ENCODE results near the gene NHLH1.

The NHLH1 gene

GRCh38 chr1:160394673-160395072 lies 27.8 kb downstream of the NHLH1 start:
- Histone ChIP-seq H3K4me2 (ENCODE audit: insufficient read depth, low read length, poor library complexity, severe bottlenecking) (no peak overlapping the region), H2BK12ac (ENCODE audit: low read length) (no peak overlapping the region), H2BK5ac (ENCODE audit: low read length) (no peak overlapping the region), H3K36me3 (replicated peaks in 1 of 2; ENCODE audit: control insufficient read depth in 2 of 2, insufficient read depth in 2 of 2, low read length in 2 of 2) (no peaks in the 10 kb centered on the region), H3K4me1 (ENCODE audit: control insufficient read depth in 2 of 2, insufficient read depth in 1 of 2, low read depth in 1 of 2, low read length in 2 of 2) (peaks cover 10 to 15% of the 10 kb centered on the region in 2 donors), H3K4me3 (ENCODE audit: low read length in 2 of 2) (no peak overlapping the region), H3K79me1 (ENCODE audit: low read depth, low read length) (no peaks in the 10 kb centered on the region), H3K27me3 (ENCODE audit: control insufficient read depth in 3 of 3, insufficient read depth in 3 of 3, low read depth in 1 of 3, low read length in 3 of 3) (no peaks in the 10 kb centered on the region), H2BK120ac (ENCODE audit: low read depth, low read length) (no peak overlapping the region), H2BK15ac (ENCODE audit: low read length) (no peak overlapping the region), H3K9me3 (replicated peaks in 1 of 2; ENCODE audit: control insufficient read depth in 2 of 2, insufficient read depth in 1 of 2, low read depth in 1 of 2, low read length in 2 of 2) (no peaks in the 10 kb centered on the region), H2AFZ (ENCODE audit: low read length) (no peak overlapping the region), H3K18ac (ENCODE audit: low read length) (no peak overlapping the region), H3K9ac (ENCODE audit: low read depth, low read length, poor library complexity) (no peak overlapping the region), H3K23ac (ENCODE audit: low read depth, low read length, poor library complexity) (no peak overlapping the region), H2AK5ac (ENCODE audit: low read depth, low read length) (no peak overlapping the region), H4K8ac (ENCODE audit: low read depth, low read length) (no peak overlapping the region), H4K91ac (ENCODE audit: low read depth, low read length, poor library complexity) (no peak overlapping the region), H3K4ac (ENCODE audit: low read length) (no peak overlapping the region), H3K27ac (replicated peaks; ENCODE audit: low read length) (no peak overlapping the region), H3K14ac (ENCODE audit: low read length) (no peak overlapping the region)
- DNase-seq (ENCODE audit: low spot score): no peak
- no CpG with 5 or more reads among the region's 8 CpGs for WGBS, 2 donors (ENCODE audit: extremely low coverage in 2 of 2, insufficient read length in 2 of 2, insufficient replicate concordance in 1 of 2)

- no peak overlapping the region for H3K23ac ChIP-seq (ENCODE audit: low read depth, low read length, poor library complexity)
- H3K18ac ChIP-seq (ENCODE audit: low read length): peak overlapping the region; percentile 64
- no peak for DNase-seq (ENCODE audit: low spot score)
- no peak overlapping the region for H2BK15ac ChIP-seq (ENCODE audit: low read length)
- H3K4me3 ChIP-seq (ENCODE audit: low read length in 2 of 2): no peak overlapping the region
- H4K91ac ChIP-seq (ENCODE audit: low read depth, low read length, poor library complexity): no peak overlapping the region
- H4K8ac ChIP-seq (ENCODE audit: low read depth, low read length): no peak overlapping the region
- no peaks in the 10 kb centered on the region for H3K79me1 ChIP-seq (ENCODE audit: low read depth, low read length)
- no peak overlapping the region for H2BK12ac ChIP-seq (ENCODE audit: low read length)
- no peak overlapping the region for H2AFZ ChIP-seq (ENCODE audit: low read length)
- H3K4ac ChIP-seq (ENCODE audit: low read length): no peak overlapping the region
- H3K14ac ChIP-seq (ENCODE audit: low read length): no peak overlapping the region
- H3K9me3 ChIP-seq (replicated peaks in 1 of 2; ENCODE audit: control insufficient read depth in 2 of 2, insufficient read depth in 1 of 2, low read depth in 1 of 2, low read length in 2 of 2): no peaks in the 10 kb centered on the region
- H3K9ac ChIP-seq (ENCODE audit: low read depth, low read length, poor library complexity): no peak overlapping the region
- no peak overlapping the region for H3K4me2 ChIP-seq (ENCODE audit: insufficient read depth, low read length, poor library complexity, severe bottlenecking)
- H3K27me3 ChIP-seq (ENCODE audit: control insufficient read depth in 3 of 3, insufficient read depth in 3 of 3, low read depth in 1 of 3, low read length in 3 of 3): no peaks in the 10 kb centered on the region
- peaks cover 22 to 26% of the 10 kb centered on the region in 2 donors for H3K4me1 ChIP-seq (ENCODE audit: control insufficient read depth in 2 of 2, insufficient read depth in 1 of 2, low read depth in 1 of 2, low read length in 2 of 2)
- H2BK5ac ChIP-seq (ENCODE audit: low read length): no peak overlapping the region
- no peak overlapping the region for H3K27ac ChIP-seq (replicated peaks; ENCODE audit: low read length)
- H2AK5ac ChIP-seq (ENCODE audit: low read depth, low read length): peak overlapping the region; percentile 16
- no CpG with 5 or more reads among the region's 1 CpG for WGBS, 2 donors (ENCODE audit: extremely low coverage in 2 of 2, insufficient read length in 2 of 2, insufficient replicate concordance in 1 of 2)
- no peak overlapping the region for H2BK120ac ChIP-seq (ENCODE audit: low read depth, low read length)
- H3K36me3 ChIP-seq (replicated peaks in 1 of 2; ENCODE audit: control insufficient read depth in 2 of 2, insufficient read depth in 2 of 2, low read length in 2 of 2): peaks cover 0 to 6% of the 10 kb centered on the region in 2 donors
These were observed 30.8 kb downstream of the NHLH1 start for GRCh38 chr1:160397651-160398050.

- Histone ChIP-seq H3K14ac (ENCODE audit: low read length) (no peak overlapping the region), H2BK15ac (ENCODE audit: low read length) (peak overlapping the region; percentile 63), H3K23ac (ENCODE audit: low read depth, low read length, poor library complexity) (peak overlapping the region; percentile 32), H2AFZ (ENCODE audit: low read length) (no peak overlapping the region), H2BK12ac (ENCODE audit: low read length) (peak overlapping the region; percentile 99), H3K9me3 (replicated peaks in 1 of 2; ENCODE audit: control insufficient read depth in 2 of 2, insufficient read depth in 1 of 2, low read depth in 1 of 2, low read length in 2 of 2) (no peaks in the 10 kb centered on the region), H3K4ac (ENCODE audit: low read length) (peak overlapping the region; percentile 91), H4K8ac (ENCODE audit: low read depth, low read length) (no peak overlapping the region), H3K79me1 (ENCODE audit: low read depth, low read length) (no peaks in the 10 kb centered on the region), H3K18ac (ENCODE audit: low read length) (peak overlapping the region; percentile 95), H3K4me2 (ENCODE audit: insufficient read depth, low read length, poor library complexity, severe bottlenecking) (no peak overlapping the region), H3K9ac (ENCODE audit: low read depth, low read length, poor library complexity) (no peak overlapping the region), H2BK5ac (ENCODE audit: low read length) (no peak overlapping the region), H2AK5ac (ENCODE audit: low read depth, low read length) (peak overlapping the region; percentile 96), H4K91ac (ENCODE audit: low read depth, low read length, poor library complexity) (no peak overlapping the region), H3K36me3 (replicated peaks in 1 of 2; ENCODE audit: control insufficient read depth in 2 of 2, insufficient read depth in 2 of 2, low read length in 2 of 2) (peaks cover 0 to 15% of the 10 kb centered on the region in 2 donors), H3K4me1 (ENCODE audit: control insufficient read depth in 2 of 2, insufficient read depth in 1 of 2, low read depth in 1 of 2, low read length in 2 of 2) (peaks cover 34 to 36% of the 10 kb centered on the region in 2 donors), H3K4me3 (ENCODE audit: low read length in 2 of 2) (no peak overlapping the region), H3K27ac (replicated peaks; ENCODE audit: low read length) (no peak overlapping the region), H3K27me3 (ENCODE audit: control insufficient read depth in 3 of 3, insufficient read depth in 3 of 3, low read depth in 1 of 3, low read length in 3 of 3) (no peaks in the 10 kb centered on the region), H2BK120ac (ENCODE audit: low read depth, low read length) (peak overlapping the region; percentile 88)
- WGBS, 2 donors (ENCODE audit: extremely low coverage in 2 of 2, insufficient read length in 2 of 2, insufficient replicate concordance in 1 of 2): no CpG with 5 or more reads among the region's 4 CpGs
- no peak for DNase-seq (ENCODE audit: low spot score)
These were observed 32.0 kb downstream of the NHLH1 start for GRCh38 chr1:160398823-160399222.

- no CpG with 5 or more reads among the region's 17 CpGs for WGBS, 2 donors (ENCODE audit: extremely low coverage in 2 of 2, insufficient read length in 2 of 2, insufficient replicate concordance in 1 of 2)
- peaks cover 2% of the 10 kb centered on the region for H3K79me1 ChIP-seq (ENCODE audit: low read depth, low read length)
- no peak for DNase-seq (ENCODE audit: low spot score)
- H4K8ac ChIP-seq (ENCODE audit: low read depth, low read length): no peak overlapping the region
- no peak overlapping the region for H2BK15ac ChIP-seq (ENCODE audit: low read length)
- H2AFZ ChIP-seq (ENCODE audit: low read length): peak overlapping the region; percentile 90
- peak overlapping the region; percentile 59 for H2BK5ac ChIP-seq (ENCODE audit: low read length)
- peak overlapping the region; percentile 70 for H3K9ac ChIP-seq (ENCODE audit: low read depth, low read length, poor library complexity)
- no peak overlapping the region for H3K4ac ChIP-seq (ENCODE audit: low read length)
- no peak overlapping the region for H3K23ac ChIP-seq (ENCODE audit: low read depth, low read length, poor library complexity)
- no peaks in the 10 kb centered on the region for H3K9me3 ChIP-seq (replicated peaks in 1 of 2; ENCODE audit: control insufficient read depth in 2 of 2, insufficient read depth in 1 of 2, low read depth in 1 of 2, low read length in 2 of 2)
- peak overlapping the region; percentile 76 to 86 for H3K4me3 ChIP-seq (ENCODE audit: low read length in 2 of 2)
- H3K36me3 ChIP-seq (replicated peaks in 1 of 2; ENCODE audit: control insufficient read depth in 2 of 2, insufficient read depth in 2 of 2, low read length in 2 of 2): peaks cover 0 to 24% of the 10 kb centered on the region in 2 donors
- H4K91ac ChIP-seq (ENCODE audit: low read depth, low read length, poor library complexity): no peak overlapping the region
- peaks cover 39 to 40% of the 10 kb centered on the region in 2 donors for H3K4me1 ChIP-seq (ENCODE audit: control insufficient read depth in 2 of 2, insufficient read depth in 1 of 2, low read depth in 1 of 2, low read length in 2 of 2)
- peak overlapping the region; percentile 94 for H3K18ac ChIP-seq (ENCODE audit: low read length)
- no peak overlapping the region for H2BK12ac ChIP-seq (ENCODE audit: low read length)
- H3K27ac ChIP-seq (replicated peaks; ENCODE audit: low read length): peak overlapping the region; percentile 96
- no peak overlapping the region for H2AK5ac ChIP-seq (ENCODE audit: low read depth, low read length)
- no peaks in the 10 kb centered on the region for H3K27me3 ChIP-seq (ENCODE audit: control insufficient read depth in 3 of 3, insufficient read depth in 3 of 3, low read depth in 1 of 3, low read length in 3 of 3)
- H2BK120ac ChIP-seq (ENCODE audit: low read depth, low read length): no peak overlapping the region
- peak overlapping the region; percentile 74 for H3K14ac ChIP-seq (ENCODE audit: low read length)
- peak overlapping the region; percentile 94 for H3K4me2 ChIP-seq (ENCODE audit: insufficient read depth, low read length, poor library complexity, severe bottlenecking)
These were observed 32.8 kb downstream of the NHLH1 start for GRCh38 chr1:160399544-160400222.

All from neuronal stem cell (in vitro differentiated cells).